Activated CD4-positive, CD25-positive, alpha-beta regulatory T cell (primary cell): ENCODE data around the gene ALOX15B.
"Not testable (repeated sequence)": the region's sequence is repeated elsewhere in the genome, so short reads cannot be mapped to it uniquely, and the experiment has no call there.

ENCODE experiments used
- DNase-seq, 4 experiments: peaks; one replicate each; lab custom pipeline; 2025; lab: John Stamatoyannopoulos, UW

ALOX15B gene

DNA sequence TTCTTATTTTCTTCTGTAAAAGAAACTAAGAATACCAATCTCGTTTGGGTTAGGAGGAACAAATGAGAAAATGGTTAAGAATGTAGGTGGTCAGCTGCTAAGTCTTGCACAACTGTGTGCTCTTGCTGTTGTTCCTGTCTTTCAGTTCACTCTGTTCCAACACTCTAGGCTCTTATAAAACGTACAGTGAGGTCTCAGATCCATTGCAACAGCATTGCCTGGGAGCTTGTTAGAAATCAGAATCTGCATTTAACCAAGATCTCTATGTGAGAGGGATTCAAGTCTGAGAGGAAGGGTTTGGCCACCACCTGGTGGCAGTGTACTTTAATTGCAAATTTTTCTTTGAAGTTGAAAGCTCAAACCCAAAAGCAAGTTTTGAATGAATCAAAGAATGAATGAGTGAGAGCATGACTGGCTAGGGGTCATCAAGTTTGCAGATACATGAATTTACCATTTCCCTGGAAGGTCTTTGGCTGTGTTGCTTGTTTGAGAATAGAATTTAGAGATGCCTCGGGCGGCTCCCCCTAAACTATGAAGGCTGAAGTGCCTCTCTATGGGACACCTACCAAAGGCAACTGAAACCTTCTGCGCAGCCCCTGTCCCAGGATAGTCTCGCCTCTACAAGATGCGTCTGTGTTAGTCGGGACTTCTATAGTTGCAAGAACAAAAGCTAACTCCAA, 2.5 kb downstream of the ALOX15B start:
- peak in 1 of 4 experiments; percentile 13 for DNase-seq

DNA sequence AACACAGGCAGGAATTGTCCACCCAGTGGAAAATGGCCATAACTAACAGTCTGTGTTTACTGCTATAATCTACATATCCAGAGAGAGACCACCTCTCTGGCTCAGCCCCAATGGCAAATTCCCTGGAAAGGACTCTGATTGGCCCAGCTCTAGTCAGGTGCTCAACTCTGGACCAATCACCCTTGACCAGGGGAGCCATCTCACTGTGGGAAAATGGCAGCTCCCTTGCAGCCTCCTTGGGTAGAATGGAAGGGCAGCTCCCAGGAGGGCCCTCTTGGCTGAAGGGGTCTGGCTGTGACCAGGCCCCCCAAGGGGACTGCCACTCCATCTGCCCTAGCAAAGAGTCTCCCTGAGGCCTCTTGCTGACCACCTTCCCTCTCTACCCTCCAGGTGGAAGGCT, 3.1 kb downstream of the ALOX15B start:
- no peak for DNase-seq

DNA sequence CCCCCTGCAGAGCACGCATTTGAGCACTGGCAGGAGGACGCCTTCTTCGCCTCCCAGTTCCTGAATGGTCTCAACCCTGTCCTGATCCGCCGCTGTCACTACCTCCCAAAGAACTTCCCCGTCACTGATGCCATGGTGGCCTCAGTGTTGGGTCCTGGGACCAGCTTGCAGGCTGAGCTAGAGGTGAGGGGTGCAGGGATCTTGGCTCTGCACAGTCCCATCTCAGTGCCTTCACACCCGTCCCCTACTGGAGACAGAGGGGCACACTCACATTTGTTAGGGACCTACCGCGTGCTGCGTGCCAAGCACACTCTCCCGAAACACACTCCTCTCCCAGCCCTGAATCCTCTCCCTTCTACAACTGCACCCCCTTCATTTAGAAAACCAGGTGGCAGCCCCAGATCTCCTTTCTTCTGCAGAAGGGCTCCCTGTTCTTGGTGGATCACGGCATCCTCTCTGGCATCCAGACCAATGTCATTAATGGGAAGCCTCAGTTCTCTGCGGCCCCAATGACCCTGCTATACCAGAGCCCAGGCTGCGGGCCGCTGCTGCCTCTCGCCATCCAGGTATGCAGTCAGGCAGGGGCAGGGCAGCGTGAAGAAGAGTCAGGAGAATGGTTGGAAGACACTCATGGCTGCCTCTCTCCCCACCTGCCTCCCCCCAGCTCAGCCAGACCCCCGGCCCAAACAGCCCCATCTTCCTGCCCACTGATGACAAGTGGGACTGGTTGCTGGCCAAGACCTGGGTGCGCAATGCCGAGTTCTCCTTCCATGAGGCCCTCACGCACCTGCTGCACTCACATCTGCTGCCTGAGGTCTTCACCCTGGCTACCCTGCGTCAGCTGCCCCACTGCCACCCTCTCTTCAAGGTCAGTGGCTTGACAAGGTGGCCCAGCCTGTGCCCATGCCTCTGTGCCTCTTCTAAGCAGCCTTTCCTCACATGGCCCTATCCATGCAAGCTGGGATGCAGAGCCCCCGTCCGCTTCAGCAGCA, 6.3 kb downstream of the ALOX15B start:
- DNase-seq, result no peak

DNA sequence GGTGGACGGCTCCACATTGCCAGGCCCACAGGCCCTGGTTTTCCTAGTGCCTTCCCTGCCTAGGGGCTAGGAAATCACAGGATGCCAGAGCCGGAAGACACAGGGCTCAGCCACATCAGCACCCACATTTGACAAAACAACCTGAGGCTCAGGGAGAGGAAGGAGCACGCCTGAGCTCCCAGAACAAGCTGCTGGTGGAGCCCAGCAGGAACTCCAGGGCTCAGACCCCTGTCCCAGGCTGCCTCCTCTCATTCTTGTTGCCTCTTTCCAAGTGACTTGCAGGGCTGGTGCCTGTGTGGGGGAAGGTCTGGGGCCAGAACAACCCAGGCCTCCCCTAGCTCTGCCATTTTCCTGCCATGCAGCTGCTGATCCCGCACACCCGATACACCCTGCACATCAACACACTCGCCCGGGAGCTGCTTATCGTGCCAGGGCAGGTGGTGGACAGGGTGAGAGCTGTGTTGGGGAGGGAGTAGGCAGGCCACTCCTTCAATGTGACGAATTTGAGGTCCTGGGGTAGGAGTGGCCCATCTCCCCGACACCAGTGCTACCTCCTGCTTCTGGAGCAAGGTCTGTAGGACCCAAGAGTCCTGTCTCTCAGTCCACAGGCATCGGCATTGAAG, 7.6 kb downstream of the ALOX15B start:
- DNase-seq, result no peak

DNA sequence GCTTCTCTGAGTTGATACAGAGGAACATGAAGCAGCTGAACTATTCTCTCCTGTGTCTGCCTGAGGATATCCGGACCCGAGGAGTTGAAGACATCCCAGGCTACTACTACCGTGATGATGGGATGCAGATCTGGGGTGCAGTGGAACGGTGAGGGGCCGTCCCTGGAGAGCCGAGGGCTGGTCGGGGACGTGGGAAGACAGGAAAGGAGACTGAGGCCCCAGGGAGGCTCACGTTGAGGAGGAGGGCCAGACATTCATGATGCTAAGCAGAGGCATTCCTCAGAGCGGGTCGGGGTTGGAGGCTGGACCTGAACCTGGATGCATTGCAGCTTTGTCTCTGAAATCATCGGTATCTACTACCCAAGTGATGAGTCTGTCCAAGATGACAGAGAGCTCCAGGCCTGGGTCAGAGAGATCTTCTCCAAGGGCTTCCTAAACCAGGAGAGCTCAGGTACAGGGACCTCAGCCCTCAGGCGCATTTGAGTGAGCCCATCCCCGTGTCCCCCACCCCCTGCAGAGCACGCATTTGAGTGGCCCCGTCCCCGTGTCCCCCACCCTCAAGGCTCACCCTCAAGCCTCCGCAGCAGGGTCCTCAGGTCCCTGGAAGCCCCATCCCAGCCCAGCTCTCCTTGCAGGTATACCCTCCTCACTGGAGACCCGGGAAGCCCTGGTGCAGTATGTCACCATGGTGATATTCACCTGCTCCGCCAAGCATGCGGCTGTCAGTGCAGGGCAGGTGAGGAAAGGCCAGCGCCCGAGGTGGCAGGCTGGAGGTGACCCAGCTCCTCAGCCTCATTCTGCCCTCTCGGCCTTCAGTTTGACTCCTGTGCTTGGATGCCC, 8.3 kb downstream of the ALOX15B start:
- no peak for DNase-seq

DNA sequence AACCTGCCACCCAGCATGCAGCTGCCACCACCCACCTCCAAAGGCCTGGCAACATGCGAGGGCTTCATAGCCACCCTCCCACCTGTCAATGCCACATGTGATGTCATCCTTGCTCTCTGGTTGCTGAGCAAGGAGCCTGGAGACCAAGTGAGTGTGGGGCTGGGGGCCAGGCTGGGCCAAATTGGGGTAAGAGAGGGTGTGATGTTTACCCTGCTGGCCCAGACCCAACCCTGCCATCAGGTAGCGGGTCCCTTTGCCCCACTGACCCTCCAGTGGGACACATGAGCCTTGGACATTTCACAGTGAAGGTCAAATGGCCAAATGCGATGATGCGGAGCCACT, 8.9 kb downstream of the ALOX15B start:
- no peak for DNase-seq

DNA sequence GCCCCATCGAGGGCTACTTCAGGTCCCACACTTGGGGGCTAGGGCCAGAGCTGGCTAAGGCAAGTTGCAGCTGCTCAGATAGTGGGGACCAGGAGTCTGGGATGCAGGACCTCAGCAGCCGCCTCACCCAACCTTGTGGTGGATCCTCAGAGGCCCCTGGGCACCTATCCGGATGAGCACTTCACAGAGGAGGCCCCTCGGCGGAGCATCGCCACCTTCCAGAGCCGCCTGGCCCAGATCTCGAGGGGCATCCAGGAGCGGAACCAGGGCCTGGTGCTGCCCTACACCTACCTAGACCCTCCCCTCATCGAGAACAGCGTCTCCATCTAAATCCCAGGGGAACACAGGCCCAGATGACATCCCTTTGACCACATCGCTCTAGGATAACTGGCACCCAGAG, 9.4 kb downstream of the ALOX15B start:
- no peak for DNase-seq

DNA sequence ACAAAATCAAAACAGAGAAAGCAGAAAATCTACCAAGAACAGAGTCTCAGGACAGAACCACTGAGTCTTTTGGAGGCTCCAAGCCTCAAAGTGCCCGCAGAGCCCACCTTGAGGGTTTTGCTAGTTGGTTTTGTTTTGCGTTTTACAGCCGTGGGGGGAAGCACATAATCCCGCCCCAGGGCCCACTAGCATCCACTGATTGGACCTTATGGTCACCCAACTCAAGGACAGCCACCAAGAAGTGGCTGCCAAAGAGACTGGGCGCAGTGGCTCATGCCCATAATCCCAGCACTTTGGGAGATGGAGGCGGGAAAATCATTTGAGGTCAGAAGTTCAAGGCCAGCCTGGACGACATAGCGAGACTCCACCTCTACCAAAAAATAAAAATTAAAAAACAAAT, 9.9 kb downstream of the ALOX15B start:
- no peak for DNase-seq

DNA sequence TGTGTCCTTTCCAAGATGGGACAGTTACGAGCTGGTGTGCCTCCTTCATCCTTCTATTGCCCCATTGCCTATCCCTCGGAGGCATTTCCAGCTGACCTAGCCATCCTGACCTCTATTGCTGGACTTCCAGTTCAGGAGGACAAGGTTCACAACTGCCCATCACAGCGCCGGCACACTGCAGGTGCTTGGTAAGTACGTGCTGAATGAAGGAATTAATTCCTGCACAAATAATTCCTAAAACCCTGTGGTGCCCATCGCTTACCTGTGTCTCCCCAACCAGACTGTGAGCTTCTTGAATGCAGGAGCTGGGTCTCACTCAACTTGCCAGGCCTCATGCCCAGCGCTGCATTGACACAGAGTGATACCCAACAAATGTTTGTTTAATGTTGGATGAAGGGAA, 13.0 kb downstream of the ALOX15B start:
- DNase-seq, result no peak

DNA sequence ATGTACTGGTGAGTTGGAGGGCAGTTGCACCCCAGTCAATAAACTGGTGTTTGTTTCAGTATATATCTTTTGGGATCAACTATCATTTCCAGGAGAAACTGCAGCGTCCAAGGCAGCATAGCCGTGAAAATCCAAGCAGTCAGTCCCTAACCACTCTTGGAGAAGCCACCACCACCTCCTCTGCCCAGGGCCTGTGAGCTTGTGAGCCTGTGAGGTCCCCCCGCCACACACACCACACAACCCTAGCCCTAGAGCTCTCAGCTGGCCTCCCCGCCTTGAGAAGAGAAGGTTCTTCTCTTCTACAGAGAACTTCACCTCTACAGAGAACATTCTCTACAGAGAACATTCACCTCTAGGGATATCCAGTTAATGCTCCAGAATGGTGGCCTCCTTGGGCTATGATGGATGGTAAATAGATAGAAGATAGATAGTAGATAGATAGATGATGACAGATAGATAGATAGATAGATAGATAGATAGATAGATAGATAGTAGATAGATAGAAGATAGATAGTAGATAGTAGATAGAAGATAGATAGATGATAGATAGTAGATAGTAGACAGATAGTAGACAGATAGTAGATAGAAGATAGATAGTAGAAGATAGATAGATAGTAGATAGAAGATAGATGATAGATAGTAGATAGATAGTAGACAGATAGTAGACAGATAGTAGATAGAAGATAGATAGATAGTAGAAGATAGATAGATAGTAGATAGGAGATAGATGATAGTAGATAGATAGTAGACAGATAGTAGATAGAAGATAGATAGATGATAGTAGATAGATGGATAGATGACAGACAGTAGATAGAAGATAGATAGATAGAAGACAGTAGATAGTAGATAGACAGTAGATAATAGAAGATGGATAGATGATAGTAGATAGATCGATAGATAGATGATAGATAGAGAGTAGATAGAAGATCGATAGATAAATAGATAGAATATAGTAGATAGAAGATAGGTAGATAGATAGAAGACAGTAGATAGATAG, 13.7 kb downstream of the ALOX15B start:
- DNase-seq, result no peak

DNA sequence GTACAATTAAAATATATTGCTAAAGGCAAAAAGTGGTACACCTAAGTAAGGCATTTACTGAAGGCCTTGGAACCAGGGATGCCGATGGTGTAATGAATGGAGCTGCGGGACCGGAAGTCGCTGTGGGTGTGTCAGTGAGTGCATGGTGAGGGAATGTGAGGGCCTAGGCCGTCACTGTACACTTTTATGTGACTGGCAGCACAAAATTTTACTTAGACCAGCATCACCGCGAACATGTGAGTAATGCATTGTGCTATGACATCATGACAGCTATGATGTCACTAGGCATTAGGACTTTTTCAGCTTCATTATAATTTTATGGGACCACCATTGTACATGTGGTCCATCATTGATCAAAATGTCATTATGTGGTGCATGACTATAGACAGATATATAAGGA, 14.7 kb downstream of the ALOX15B start:
- no peak for DNase-seq

DNA sequence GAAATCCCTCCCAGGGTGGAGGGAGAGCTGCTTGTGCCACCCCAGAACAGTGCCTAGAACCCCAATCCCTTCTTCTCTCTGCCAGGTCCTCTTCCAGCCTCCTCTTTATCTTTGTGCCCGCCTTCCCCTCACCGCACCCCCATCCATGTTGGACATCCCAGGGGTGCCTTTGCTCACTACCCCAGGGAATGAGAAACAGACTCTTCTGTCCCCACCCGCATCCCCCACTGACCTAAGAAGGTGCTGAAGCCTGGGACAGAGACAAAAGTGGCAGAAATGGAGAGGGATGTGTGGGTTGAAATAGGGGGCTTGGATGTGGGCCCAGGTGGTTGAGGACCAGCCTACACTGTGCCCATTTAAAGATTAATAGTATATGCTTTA, 17.0 kb downstream of the ALOX15B start:
- no peak for DNase-seq

DNA sequence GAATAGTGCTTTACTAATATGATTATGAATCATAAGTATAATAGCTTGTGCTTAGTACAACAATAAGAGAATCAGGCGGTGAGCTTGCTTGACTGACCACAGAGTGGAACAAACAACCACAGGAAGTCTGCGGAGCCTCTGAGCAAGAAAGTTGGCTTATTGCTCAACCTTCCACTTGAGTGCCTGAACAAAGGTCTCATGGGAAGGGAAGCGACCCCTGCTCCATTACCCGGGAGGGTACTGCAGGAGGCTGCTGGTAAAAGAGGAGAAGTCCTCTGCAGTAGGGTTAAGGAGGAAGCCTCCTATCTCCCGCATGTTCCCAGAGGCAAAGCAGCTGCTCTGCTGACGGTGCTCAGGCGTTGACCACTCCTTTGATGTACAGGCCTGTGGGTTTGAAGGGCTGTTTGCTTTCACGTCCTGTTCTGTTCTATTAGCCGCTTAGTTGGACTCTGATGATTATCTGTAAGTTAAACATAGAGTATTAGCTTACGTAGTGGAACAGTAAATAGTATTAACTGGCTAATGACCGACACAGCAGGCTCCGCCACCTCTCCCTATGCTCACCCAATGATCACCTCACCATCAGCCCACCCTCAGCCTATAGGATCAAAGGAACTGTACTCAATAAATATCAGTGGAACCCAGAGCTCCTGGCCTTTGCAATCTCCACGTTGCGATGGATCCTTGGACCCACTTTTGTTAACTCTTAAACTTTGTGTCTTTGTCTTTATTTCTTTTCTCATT, 17.5 kb downstream of the ALOX15B start:
- no peak for DNase-seq

DNA sequence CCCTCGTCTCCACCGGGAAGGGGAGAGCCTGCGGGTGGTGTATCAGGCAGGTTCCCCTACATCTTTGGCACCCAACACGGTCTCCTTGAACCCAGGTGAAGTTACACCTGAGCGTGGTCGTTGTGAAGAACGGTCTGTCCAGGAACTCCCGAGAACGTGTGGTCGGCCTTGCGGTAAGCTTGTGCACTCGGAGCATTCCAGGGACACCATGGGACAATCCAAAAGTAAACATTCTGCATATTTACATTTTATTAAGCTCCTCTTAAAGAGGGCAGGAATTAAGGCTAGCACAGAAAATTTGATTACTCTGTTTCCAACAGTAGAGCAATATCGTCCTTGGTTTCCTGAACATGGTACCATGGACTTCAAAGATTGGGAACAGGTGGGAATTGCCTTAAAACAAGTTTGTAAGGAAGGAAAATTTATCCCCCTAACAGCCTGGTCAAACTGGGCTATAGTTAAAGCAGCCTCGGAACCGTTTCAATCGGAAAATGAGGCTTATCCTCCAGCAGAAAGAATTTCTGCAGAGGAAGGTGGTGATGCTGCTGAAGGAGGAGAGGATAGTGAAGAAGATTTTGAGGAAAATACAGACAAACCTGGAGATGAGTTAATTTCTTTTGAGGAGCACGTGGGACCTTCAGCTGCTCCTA, 18.2 kb downstream of the ALOX15B start:
- no peak for DNase-seq

DNA sequence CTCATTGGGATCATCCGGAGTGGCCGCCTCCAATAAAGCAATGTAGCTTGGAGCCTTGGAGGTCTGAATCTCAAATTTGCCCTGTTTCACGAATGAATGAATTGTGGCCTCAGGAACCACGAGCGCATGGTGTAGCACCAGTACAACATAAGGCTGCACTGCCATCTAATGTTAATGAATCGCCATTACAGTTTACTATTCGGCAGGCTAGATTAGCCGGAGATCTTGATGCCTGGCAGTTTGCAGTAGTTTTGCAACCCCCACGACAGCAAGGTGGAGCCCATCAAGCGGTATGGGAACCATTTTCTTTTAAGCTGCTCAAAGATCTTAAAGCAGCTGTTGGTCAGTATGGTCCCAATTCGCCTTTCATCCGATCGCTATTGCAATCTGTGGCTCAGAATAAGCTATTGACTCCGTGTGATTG, 18.8 kb downstream of the ALOX15B start:
- DNase-seq, result no peak

DNA sequence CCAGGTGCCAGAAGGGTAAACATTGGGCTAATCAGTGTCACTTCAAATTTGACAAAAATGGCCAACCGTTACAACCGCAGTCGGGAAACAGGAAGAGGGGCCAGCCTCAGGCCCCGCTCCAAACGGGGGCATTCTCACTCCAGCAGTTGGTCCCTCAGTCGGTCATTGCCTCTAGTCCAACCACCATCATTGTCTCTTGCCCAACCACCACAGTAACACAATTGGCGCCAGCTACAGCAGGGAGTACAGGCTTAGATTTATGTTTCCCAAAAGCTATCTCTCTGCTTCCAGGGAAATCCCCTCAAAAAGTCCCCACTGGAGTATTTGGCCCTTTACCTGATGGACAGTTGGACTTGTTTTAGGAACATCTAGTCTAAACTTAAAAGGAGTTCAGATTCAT, 20.3 kb downstream of the ALOX15B start:
- DNase-seq, result no peak

DNA sequence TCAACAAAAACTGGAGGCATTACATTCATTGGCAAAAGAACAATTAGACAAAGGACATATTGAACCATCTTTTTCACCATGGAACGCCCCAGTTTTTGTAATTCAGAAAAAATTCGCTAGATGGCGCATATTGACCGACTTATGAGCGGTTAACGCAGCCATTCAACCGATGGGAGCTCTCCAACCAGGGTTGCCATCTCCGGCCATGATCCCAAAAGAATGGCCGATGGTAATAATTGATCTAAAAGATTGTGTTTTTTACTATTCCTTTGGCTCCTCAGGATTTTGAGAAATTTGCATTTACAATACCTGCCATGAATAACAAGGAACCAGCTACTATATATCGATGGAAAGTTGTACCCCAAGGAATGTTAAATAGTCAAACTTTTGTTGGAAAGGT, 21.4 kb downstream of the ALOX15B start:
- DNase-seq, result peak in 3 of 4 experiments; percentile 12 to 24 (median 16)

DNA sequence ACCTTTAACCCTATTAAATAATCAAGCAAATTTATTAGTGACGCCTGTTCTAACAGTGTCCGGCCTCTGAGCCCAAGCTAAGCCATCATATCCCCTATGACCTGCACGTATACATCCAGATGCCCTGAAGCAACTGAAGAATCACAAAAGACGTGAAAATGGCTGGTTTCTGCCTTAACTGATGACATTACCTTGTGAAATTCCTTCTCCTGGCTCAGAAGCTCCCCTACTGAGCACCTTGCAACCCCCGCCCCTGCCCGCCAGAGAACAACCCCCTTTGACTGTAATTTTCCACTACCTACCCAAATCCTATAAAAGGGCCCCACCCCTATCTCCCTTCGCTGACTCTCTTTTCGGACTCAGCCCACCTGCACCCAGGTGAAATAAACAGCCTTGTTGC, 23.0 kb downstream of the ALOX15B start:
- not testable (repeated sequence) for DNase-seq

DNA sequence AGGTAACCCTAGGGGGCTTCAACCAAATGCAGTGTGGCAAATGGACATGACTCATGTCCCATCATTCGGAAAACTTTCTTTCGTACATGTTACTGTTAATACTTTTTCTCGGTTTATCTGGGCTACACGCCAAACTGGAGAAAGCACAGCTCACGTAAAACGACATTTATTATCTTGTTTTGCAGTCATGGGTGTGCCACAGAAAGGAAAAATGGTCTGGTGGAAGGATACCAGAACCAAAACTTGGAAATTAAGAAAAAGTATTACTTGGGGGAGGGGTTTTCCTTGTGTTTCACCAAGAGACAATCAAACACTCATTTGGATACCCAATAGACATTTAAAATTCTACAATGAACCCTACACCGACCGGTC, 23.6 kb downstream of the ALOX15B start:
- DNase-seq, result no peak
